ENCODE results near the gene CD1B. TPM values are rescaled to one million over a fixed set of nuclear protein-coding genes. Genes with fewer than 3 reads are reported as not detected.

Gene CD1B
- under 1 TPM in 1 of 2 donors, not detected in 1; 0.19 TPM for total RNA-seq
- polyA plus RNA-seq: not detected

- DNase-seq (ENCODE audit: low spot score): no peak
- no peak within 1 kb of the TSS for H3K27ac ChIP-seq (ENCODE audit: low read depth in 1 of 2, low read length in 2 of 2)
- H3K9ac ChIP-seq (ENCODE audit: low read depth in 1 of 2, low read length in 2 of 2): no peak within 1 kb of the TSS
- H3K27me3 ChIP-seq (ENCODE audit: control insufficient read depth in 4 of 4, insufficient read depth in 4 of 4, low read length in 3 of 4): no peaks in the 10 kb centered on the region
- no peaks in the 10 kb centered on the region for H3K36me3 ChIP-seq (ENCODE audit: control insufficient read depth in 4 of 4, insufficient read depth in 3 of 4, low read depth in 1 of 4, low read length in 3 of 4)
- TF ChIP-seq CTCF (IDR thresholded peaks at IDR 0.05; ENCODE audit: low read depth, low read length, missing input control): no peak
- no peak for TF ChIP-seq EGR1 (IDR thresholded peaks at IDR 0.05; ENCODE audit: low read depth in 2 of 2)
- TF ChIP-seq HNF4A (conservative IDR thresholded peaks at IDR 0.05): no peak
- no peak for TF ChIP-seq NR2F2 (IDR thresholded peaks at IDR 0.05)
- no peak for TF ChIP-seq FOXA1 (IDR thresholded peaks at IDR 0.05)
- TF ChIP-seq ZBTB33 (IDR thresholded peaks at IDR 0.05): no peak
- TF ChIP-seq FOXA2 (IDR thresholded peaks at IDR 0.05): no peak
- no peak for TF ChIP-seq ATF3 (IDR thresholded peaks at IDR 0.05)
- TF ChIP-seq HNF4G (IDR thresholded peaks at IDR 0.05): no peak
- no peak for TF ChIP-seq TAF1 (conservative IDR thresholded peaks at IDR 0.05)
- no peak for TF ChIP-seq REST (IDR thresholded peaks at IDR 0.05)
- no peak for TF ChIP-seq YY1 (IDR thresholded peaks at IDR 0.05)
- TF ChIP-seq SP1 (IDR thresholded peaks at IDR 0.05): no peak
- no peak for TF ChIP-seq JUND (IDR thresholded peaks at IDR 0.05)
- TF ChIP-seq RXRA (IDR thresholded peaks at IDR 0.05): no peak
- H3K4me1 ChIP-seq (ENCODE audit: control insufficient read depth in 4 of 4, insufficient read depth in 4 of 4, low read length in 3 of 4): no peaks in the 10 kb centered on the region
- WGBS: 80% methylated on average over 2 of the region's 2 CpGs
- no peaks in the 10 kb centered on the region for H3K9me3 ChIP-seq (ENCODE audit: control insufficient read depth in 4 of 4, low read length in 3 of 4)
- no peak within 1 kb of the TSS for H3K4me3 ChIP-seq (ENCODE audit: low read depth in 1 of 3, low read length in 3 of 3)
Measured at GRCh38 chr1:158331481-158332150, at the start of gene CD1B. CD1B (minus strand) TSS chr1:158331531; CDS start chr1:158331423, 108 bp downstream.

- Histone ChIP-seq H3K4me1 (ENCODE audit: control insufficient read depth in 4 of 4, insufficient read depth in 4 of 4, low read length in 3 of 4) (no peaks in the 10 kb centered on the region), H3K36me3 (ENCODE audit: control insufficient read depth in 4 of 4, insufficient read depth in 3 of 4, low read depth in 1 of 4, low read length in 3 of 4) (no peaks in the 10 kb centered on the region), H3K9ac (ENCODE audit: low read depth in 1 of 2, low read length in 2 of 2) (no peak overlapping the region), H3K27ac (ENCODE audit: low read depth in 1 of 2, low read length in 2 of 2) (no peak overlapping the region), H3K9me3 (ENCODE audit: control insufficient read depth in 4 of 4, low read length in 3 of 4) (peaks cover 0 to 6% (median 2%) of the 10 kb centered on the region in 4 donors), H3K27me3 (ENCODE audit: control insufficient read depth in 4 of 4, insufficient read depth in 4 of 4, low read length in 3 of 4) (peaks cover 0 to 7% (median 0%) of the 10 kb centered on the region in 4 donors), H3K4me3 (ENCODE audit: low read depth in 1 of 3, low read length in 3 of 3) (no peak overlapping the region)
- WGBS: 54% methylated on average over 1 of the region's 1 CpG
- DNase-seq (ENCODE audit: low spot score): no peak
- TF ChIP-seq ZBTB33 (IDR thresholded peaks at IDR 0.05) (no peak), ATF3 (IDR thresholded peaks at IDR 0.05) (no peak), MAX (IDR thresholded peaks at IDR 0.05) (no peak), FOXA1 (IDR thresholded peaks at IDR 0.05) (no peak), RAD21 (IDR thresholded peaks at IDR 0.05) (no peak), GABPA (IDR thresholded peaks at IDR 0.05 in 1 of 2, conservative IDR thresholded peaks at IDR 0.05 in 1 of 2) (no peak), SP1 (IDR thresholded peaks at IDR 0.05) (no peak), EGR1 (IDR thresholded peaks at IDR 0.05; ENCODE audit: low read depth in 2 of 2) (no peak), CTCF (IDR thresholded peaks at IDR 0.05; ENCODE audit: low read depth, low read length, missing input control) (no peak), NR2F2 (IDR thresholded peaks at IDR 0.05) (no peak), HNF4A (conservative IDR thresholded peaks at IDR 0.05) (no peak)
Measured at GRCh38 chr1:158374860-158375259, 43.5 kb upstream of the CD1B start.

All from liver (tissue), 9 donors.